ENCODE data around the gene C13orf42.

The C13orf42 gene

DNA sequence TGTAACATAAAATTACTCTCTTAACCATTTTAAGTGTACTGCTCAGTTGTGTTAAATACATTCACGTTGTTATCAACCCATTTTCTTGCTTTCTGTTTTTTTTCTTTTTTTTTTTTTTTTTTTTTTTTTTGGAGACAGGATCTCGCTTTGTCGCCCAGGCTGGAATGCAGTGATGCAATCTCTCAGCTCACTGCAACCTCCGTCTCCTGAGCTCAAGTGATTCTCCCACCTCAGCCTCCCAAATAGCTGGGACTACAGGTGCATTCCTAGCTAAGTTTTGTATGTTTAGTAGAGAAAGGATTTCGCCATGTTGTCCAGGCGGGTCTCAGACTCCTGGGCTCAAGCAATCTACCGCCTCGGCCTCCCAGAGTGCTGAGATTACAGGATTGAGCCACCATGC, 42.5 kb upstream of the C13orf42 start:
- Histone ChIP-seq H3K9me3 (ENCODE audit: control extremely low read depth in 1 of 5, control insufficient read depth in 4 of 5, insufficient read depth in 2 of 5, low read depth in 1 of 5, low read length in 4 of 5) (no peaks in the 10 kb centered on the region), H3K27ac (ENCODE audit: insufficient read depth in 1 of 2, low read depth in 1 of 2, low read length in 2 of 2, poor library complexity in 1 of 2, severe bottlenecking in 2 of 2) (no peak overlapping the region), H3K4me1 (ENCODE audit: control extremely low read depth in 1 of 4, control insufficient read depth in 4 of 4, insufficient read depth in 4 of 4, low read length in 3 of 4) (peaks cover 0 to 4% (median 0%) of the 10 kb centered on the region in 4 experiments), H3K36me3 (ENCODE audit: control insufficient read depth in 4 of 4, insufficient read depth in 4 of 4, low read length in 3 of 4) (no peaks in the 10 kb centered on the region), H3K4me3 (ENCODE audit: control insufficient read depth in 1 of 7, extremely low read depth in 1 of 7, insufficient read depth in 4 of 7, low read depth in 2 of 7, low read length in 6 of 7) (no peak overlapping the region), H3K27me3 (replicated peaks in 2 of 5; ENCODE audit: control insufficient read depth in 4 of 5, insufficient read depth in 5 of 5, low read length in 4 of 5) (no peaks in the 10 kb centered on the region)
- CTCF ChIA-PET: interaction anchor here (1.4 to 7.4 kb wide), 3 partner anchors 29 to 133 kb away, joined by 4 to 60 read pairs (median 5); no protein-coding TSS in a partner anchor
- POLR2A ChIA-PET: no interaction called here
- 98% methylated on average over 6 of the region's 8 CpGs for WGBS (ENCODE audit: insufficient coverage)
- no peak for DNase-seq

DNA sequence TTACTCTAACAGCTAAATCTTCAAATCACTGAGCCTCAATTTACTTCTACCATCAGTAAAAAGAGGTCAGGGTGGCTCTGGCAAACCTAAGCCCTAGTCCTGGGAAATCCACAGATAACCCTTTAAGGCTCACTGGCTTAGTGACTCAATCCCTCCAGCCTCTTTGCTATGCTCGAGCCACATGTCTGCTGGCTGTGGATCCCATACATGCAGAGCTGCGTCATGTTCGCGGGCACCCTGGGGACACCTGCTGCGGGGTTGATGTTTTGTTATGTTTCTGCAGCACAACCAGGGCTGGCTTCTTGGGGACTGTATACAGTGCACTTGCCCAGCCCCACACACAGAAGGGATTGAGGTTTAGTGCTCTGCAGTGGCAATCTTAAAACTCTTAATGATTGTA, 41.6 kb upstream of the C13orf42 start:
- Histone ChIP-seq H3K36me3 (ENCODE audit: control insufficient read depth in 4 of 4, insufficient read depth in 4 of 4, low read length in 3 of 4) (no peaks in the 10 kb centered on the region), H3K27me3 (replicated peaks in 2 of 5; ENCODE audit: control insufficient read depth in 4 of 5, insufficient read depth in 5 of 5, low read length in 4 of 5) (no peaks in the 10 kb centered on the region), H3K4me1 (ENCODE audit: control extremely low read depth in 1 of 4, control insufficient read depth in 4 of 4, insufficient read depth in 4 of 4, low read length in 3 of 4) (peaks cover 0 to 4% (median 0%) of the 10 kb centered on the region in 4 experiments), H3K9me3 (ENCODE audit: control extremely low read depth in 1 of 5, control insufficient read depth in 4 of 5, insufficient read depth in 2 of 5, low read depth in 1 of 5, low read length in 4 of 5) (no peaks in the 10 kb centered on the region), H3K4me3 (ENCODE audit: control insufficient read depth in 1 of 7, extremely low read depth in 1 of 7, insufficient read depth in 4 of 7, low read depth in 2 of 7, low read length in 6 of 7) (no peak overlapping the region), H3K27ac (ENCODE audit: insufficient read depth in 1 of 2, low read depth in 1 of 2, low read length in 2 of 2, poor library complexity in 1 of 2, severe bottlenecking in 2 of 2) (no peak overlapping the region)
- DNase-seq: no peak
- ChIA-PET POLR2A (no interaction called here), CTCF (interaction anchor here (1.0 to 7.4 kb wide), 5 partner anchors 10 to 134 kb away, joined by 3 to 60 read pairs (median 4); no protein-coding TSS in a partner anchor)
- 91% methylated on average over 5 of the region's 5 CpGs for WGBS (ENCODE audit: insufficient coverage)

DNA sequence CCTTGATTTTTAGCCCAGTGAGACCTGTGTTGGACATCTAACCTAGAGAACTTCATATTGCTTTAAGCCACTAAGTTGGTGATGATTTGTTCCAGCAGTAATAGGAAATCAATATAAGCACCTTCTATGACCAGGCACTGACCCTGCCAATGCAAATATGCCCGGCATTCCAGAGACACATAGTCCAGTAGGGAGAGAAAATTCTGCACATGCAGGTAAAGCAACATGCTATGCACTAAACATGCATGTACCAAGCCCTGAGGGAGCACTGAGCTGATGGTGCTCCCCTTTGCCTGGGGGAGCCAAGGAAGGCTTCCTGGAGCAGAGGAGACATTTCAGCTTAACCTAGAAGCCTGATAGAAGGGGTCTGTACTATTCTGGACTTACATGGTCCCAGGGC, 40.4 kb upstream of the C13orf42 start:
- CTCF ChIA-PET: interaction anchor here (1.0 to 7.4 kb wide), 5 partner anchors 9 to 135 kb away, joined by 3 to 60 read pairs (median 4); no protein-coding TSS in a partner anchor
- POLR2A ChIA-PET: interaction anchor here (0.5 kb wide), 1 partner anchor 27 kb away, joined by 3 read pairs; no protein-coding TSS in a partner anchor
- no peak overlapping the region for H3K27ac ChIP-seq (ENCODE audit: insufficient read depth in 1 of 2, low read depth in 1 of 2, low read length in 2 of 2, poor library complexity in 1 of 2, severe bottlenecking in 2 of 2)
- H3K27me3 ChIP-seq (replicated peaks in 2 of 5; ENCODE audit: control insufficient read depth in 4 of 5, insufficient read depth in 5 of 5, low read length in 4 of 5): no peaks in the 10 kb centered on the region
- H3K9me3 ChIP-seq (ENCODE audit: control extremely low read depth in 1 of 5, control insufficient read depth in 4 of 5, insufficient read depth in 2 of 5, low read depth in 1 of 5, low read length in 4 of 5): no peaks in the 10 kb centered on the region
- DNase-seq: no peak
- H3K4me3 ChIP-seq (ENCODE audit: control insufficient read depth in 1 of 7, extremely low read depth in 1 of 7, insufficient read depth in 4 of 7, low read depth in 2 of 7, low read length in 6 of 7): no peak overlapping the region
- H3K36me3 ChIP-seq (ENCODE audit: control insufficient read depth in 4 of 4, insufficient read depth in 4 of 4, low read length in 3 of 4): no peaks in the 10 kb centered on the region
- peaks cover 0 to 4% (median 0%) of the 10 kb centered on the region in 4 experiments for H3K4me1 ChIP-seq (ENCODE audit: control extremely low read depth in 1 of 4, control insufficient read depth in 4 of 4, insufficient read depth in 4 of 4, low read length in 3 of 4)
- WGBS (ENCODE audit: insufficient coverage): 100% methylated on average over 1 of the region's 1 CpG

DNA sequence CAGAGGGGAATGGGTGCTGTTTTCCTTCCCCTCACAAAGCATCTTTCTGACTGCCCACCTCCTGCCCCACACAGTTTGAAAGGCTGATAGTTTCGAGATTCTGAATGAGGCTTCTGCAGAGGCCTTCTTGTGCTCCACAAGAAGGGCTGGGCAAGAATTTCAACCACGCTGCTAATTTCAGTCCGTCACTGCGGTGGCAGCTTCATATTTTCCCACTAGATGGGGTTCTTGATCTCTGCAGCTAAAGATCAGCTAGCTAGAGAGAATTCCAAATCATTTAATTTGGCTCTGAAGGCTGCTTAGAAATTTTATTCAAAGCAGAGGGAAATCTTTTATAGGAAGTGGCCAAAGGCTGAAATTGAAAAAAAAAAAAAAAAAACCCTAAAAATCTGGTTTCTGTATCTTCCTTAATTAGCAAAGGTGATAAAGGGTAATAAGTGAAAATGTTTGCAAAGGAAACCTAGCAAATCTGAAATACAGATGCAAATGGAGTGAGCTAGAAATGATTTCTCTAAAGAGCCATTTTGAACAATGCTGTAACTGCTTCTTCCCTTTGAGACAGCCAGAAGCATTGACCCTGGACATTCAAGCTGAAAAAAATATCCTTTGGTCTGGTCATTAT, 38.0 kb upstream of the C13orf42 start:
- WGBS (ENCODE audit: insufficient coverage): 19% methylated on average over 4 of the region's 4 CpGs
- no peak overlapping the region for H3K27ac ChIP-seq (ENCODE audit: insufficient read depth in 1 of 2, low read depth in 1 of 2, low read length in 2 of 2, poor library complexity in 1 of 2, severe bottlenecking in 2 of 2)
- no peak overlapping the region for H3K4me3 ChIP-seq (ENCODE audit: control insufficient read depth in 1 of 7, extremely low read depth in 1 of 7, insufficient read depth in 4 of 7, low read depth in 2 of 7, low read length in 6 of 7)
- ChIA-PET POLR2A (no interaction called here), CTCF (interaction anchor here (0.6 to 7.4 kb wide), 7 partner anchors 8 to 653 kb away, joined by 3 to 60 read pairs (median 3); no protein-coding TSS in a partner anchor)
- H3K4me1 ChIP-seq (ENCODE audit: control extremely low read depth in 1 of 4, control insufficient read depth in 4 of 4, insufficient read depth in 4 of 4, low read length in 3 of 4): no peaks in the 10 kb centered on the region
- peaks cover 0 to 5% (median 0%) of the 10 kb centered on the region in 5 experiments for H3K9me3 ChIP-seq (ENCODE audit: control extremely low read depth in 1 of 5, control insufficient read depth in 4 of 5, insufficient read depth in 2 of 5, low read depth in 1 of 5, low read length in 4 of 5)
- peak; percentile 29 to 59 (median 57) for DNase-seq
- H3K27me3 ChIP-seq (replicated peaks in 2 of 5; ENCODE audit: control insufficient read depth in 4 of 5, insufficient read depth in 5 of 5, low read length in 4 of 5): no peaks in the 10 kb centered on the region
- no peaks in the 10 kb centered on the region for H3K36me3 ChIP-seq (ENCODE audit: control insufficient read depth in 4 of 4, insufficient read depth in 4 of 4, low read length in 3 of 4)

DNA sequence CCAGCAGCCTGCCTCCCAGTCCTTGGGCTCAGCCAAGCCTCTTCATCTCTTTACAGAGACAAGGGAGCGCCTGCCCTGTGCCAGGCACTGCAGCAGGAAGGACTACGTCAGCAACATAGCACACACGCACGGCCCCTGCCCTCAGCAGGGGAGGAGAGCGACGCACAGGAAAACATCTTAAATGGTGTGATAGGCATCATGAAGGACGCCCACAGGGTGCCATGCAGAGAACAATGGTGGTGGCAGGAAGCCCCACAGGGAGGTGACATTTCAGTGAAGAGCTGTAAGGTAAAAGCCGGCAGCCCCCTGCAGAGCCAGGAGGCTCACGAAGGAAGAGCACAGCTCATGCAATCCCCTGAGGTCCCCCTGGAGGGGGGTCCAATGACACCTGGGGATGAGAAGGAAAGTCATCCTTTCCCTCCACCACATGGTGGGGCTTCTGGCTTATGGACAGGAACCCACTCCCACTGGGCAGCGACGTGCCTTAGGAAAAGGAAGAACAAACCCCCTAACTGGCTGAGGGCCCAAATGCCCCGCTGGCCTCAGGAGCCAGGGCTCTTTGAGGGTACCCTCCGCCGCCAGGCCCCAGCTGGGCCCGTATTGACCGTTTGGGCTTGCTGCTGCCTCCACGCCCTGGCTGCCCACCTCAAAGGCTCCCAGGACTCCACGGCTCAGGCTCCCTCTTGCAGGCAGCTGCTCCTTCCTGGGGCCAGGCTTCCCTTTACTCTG, 37.3 kb upstream of the C13orf42 start:
- no peak for DNase-seq
- H3K4me1 ChIP-seq (ENCODE audit: control extremely low read depth in 1 of 4, control insufficient read depth in 4 of 4, insufficient read depth in 4 of 4, low read length in 3 of 4): no peaks in the 10 kb centered on the region
- no peak overlapping the region for H3K4me3 ChIP-seq (ENCODE audit: control insufficient read depth in 1 of 7, extremely low read depth in 1 of 7, insufficient read depth in 4 of 7, low read depth in 2 of 7, low read length in 6 of 7)
- no peak overlapping the region for H3K27ac ChIP-seq (ENCODE audit: insufficient read depth in 1 of 2, low read depth in 1 of 2, low read length in 2 of 2, poor library complexity in 1 of 2, severe bottlenecking in 2 of 2)
- H3K9me3 ChIP-seq (ENCODE audit: control extremely low read depth in 1 of 5, control insufficient read depth in 4 of 5, insufficient read depth in 2 of 5, low read depth in 1 of 5, low read length in 4 of 5): peaks cover 0 to 7% (median 0%) of the 10 kb centered on the region in 5 experiments
- no peaks in the 10 kb centered on the region for H3K27me3 ChIP-seq (replicated peaks in 2 of 5; ENCODE audit: control insufficient read depth in 4 of 5, insufficient read depth in 5 of 5, low read length in 4 of 5)
- WGBS (ENCODE audit: insufficient coverage): 86% methylated on average over 15 of the region's 18 CpGs
- POLR2A ChIA-PET: no interaction called here
- no peaks in the 10 kb centered on the region for H3K36me3 ChIP-seq (ENCODE audit: control insufficient read depth in 4 of 4, insufficient read depth in 4 of 4, low read length in 3 of 4)
- CTCF ChIA-PET: interaction anchor here (0.7 to 7.4 kb wide), 3 partner anchors 22 to 138 kb away, joined by 3 to 60 read pairs (median 4); no protein-coding TSS in a partner anchor

DNA sequence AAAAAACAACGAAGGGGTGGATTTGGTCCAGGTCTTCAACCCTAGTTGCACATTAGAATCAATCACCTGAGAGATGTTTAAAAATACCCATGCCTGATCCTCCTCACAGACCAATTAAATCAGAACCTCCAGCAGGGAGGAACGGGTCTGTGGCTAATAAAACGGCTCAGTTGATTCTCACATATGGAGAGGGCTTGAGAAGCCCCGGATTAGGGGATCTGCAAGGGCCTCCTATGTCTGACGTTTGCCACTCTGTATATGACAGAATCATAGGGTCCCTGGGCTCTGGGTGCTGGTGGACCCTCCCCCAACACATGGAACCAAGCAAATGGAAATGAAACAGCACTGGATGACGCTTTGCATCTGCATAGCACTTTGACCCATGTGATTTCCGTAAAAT, 36.7 kb upstream of the C13orf42 start:
- DNase-seq: no peak
- CTCF ChIA-PET: interaction anchor here (7.4 kb wide), 1 partner anchor 139 kb away, joined by 60 read pairs; no protein-coding TSS in a partner anchor
- Histone ChIP-seq H3K27ac (ENCODE audit: insufficient read depth in 1 of 2, low read depth in 1 of 2, low read length in 2 of 2, poor library complexity in 1 of 2, severe bottlenecking in 2 of 2) (no peak overlapping the region), H3K27me3 (replicated peaks in 2 of 5; ENCODE audit: control insufficient read depth in 4 of 5, insufficient read depth in 5 of 5, low read length in 4 of 5) (no peaks in the 10 kb centered on the region), H3K9me3 (ENCODE audit: control extremely low read depth in 1 of 5, control insufficient read depth in 4 of 5, insufficient read depth in 2 of 5, low read depth in 1 of 5, low read length in 4 of 5) (peaks cover 0 to 7% (median 0%) of the 10 kb centered on the region in 5 experiments), H3K36me3 (ENCODE audit: control insufficient read depth in 4 of 4, insufficient read depth in 4 of 4, low read length in 3 of 4) (no peaks in the 10 kb centered on the region), H3K4me1 (ENCODE audit: control extremely low read depth in 1 of 4, control insufficient read depth in 4 of 4, insufficient read depth in 4 of 4, low read length in 3 of 4) (no peaks in the 10 kb centered on the region), H3K4me3 (ENCODE audit: control insufficient read depth in 1 of 7, extremely low read depth in 1 of 7, insufficient read depth in 4 of 7, low read depth in 2 of 7, low read length in 6 of 7) (no peak overlapping the region)
- 93% methylated on average over 6 of the region's 7 CpGs for WGBS (ENCODE audit: insufficient coverage)
- POLR2A ChIA-PET: no interaction called here

DNA sequence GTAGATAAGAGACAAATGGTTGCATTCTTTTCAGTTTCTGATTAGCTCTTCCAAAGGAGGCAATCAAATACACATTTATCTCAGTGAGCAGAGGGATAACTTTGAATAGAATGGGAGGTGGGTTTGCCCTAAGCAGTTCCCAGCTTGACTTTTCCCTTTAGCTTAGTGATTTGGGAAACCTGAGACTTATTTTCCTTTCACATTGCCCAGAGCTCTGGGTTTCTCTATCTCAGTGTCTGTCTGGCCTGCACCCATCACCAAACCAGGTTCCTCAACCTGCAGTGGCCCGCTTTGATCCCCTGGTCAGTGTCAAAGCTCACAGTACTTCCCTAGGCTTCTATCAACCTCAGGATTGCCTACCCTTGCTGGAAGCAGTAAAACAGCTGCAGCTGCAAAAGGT, 35.6 kb upstream of the C13orf42 start:
- ChIA-PET CTCF (interaction anchor here (0.9 to 1.4 kb wide), 3 partner anchors 136 to 141 kb away, joined by 3 to 10 read pairs (median 3); no protein-coding TSS in a partner anchor), POLR2A (no interaction called here)
- Histone ChIP-seq H3K4me1 (ENCODE audit: control extremely low read depth in 1 of 4, control insufficient read depth in 4 of 4, insufficient read depth in 4 of 4, low read length in 3 of 4) (no peaks in the 10 kb centered on the region), H3K27ac (ENCODE audit: insufficient read depth in 1 of 2, low read depth in 1 of 2, low read length in 2 of 2, poor library complexity in 1 of 2, severe bottlenecking in 2 of 2) (no peak overlapping the region), H3K27me3 (replicated peaks in 2 of 5; ENCODE audit: control insufficient read depth in 4 of 5, insufficient read depth in 5 of 5, low read length in 4 of 5) (no peaks in the 10 kb centered on the region), H3K4me3 (ENCODE audit: control insufficient read depth in 1 of 7, extremely low read depth in 1 of 7, insufficient read depth in 4 of 7, low read depth in 2 of 7, low read length in 6 of 7) (no peak overlapping the region), H3K36me3 (ENCODE audit: control insufficient read depth in 4 of 4, insufficient read depth in 4 of 4, low read length in 3 of 4) (no peaks in the 10 kb centered on the region), H3K9me3 (ENCODE audit: control extremely low read depth in 1 of 5, control insufficient read depth in 4 of 5, insufficient read depth in 2 of 5, low read depth in 1 of 5, low read length in 4 of 5) (peaks cover 0 to 7% (median 0%) of the 10 kb centered on the region in 5 experiments)
- 75% methylated on average over 1 of the region's 1 CpG for WGBS (ENCODE audit: insufficient coverage)
- DNase-seq: no peak

Measured in common myeloid progenitor, CD34-positive (primary cell).